Neural progenitor cell (in vitro differentiated cells): ENCODE measurements around the gene P2RX3.

ENCODE experiments used
- CTCF ChIP-seq: fragments of 200-600 bp; sonication (generic); IDR thresholded peaks from 2 replicates; pipeline ENCODE4 v1.5.1; 2017; ENCODE audit warnings: antibody characterized with exemption, mild to moderate bottlenecking
- EZH2 ChIP-seq: fragments of 200-600 bp; sonication (generic); IDR thresholded peaks from 2 replicates; pipeline ENCODE4 v1.6.1; 2017; ENCODE audit warnings: antibody characterized with exemption, mild to moderate bottlenecking, moderate library complexity

- TF ChIP-seq CTCF (no peak), EZH2 (no peak)
Measured at GRCh38 chr11:57358543-57358961, 20.4 kb downstream of the P2RX3 start.
